Transverse colon (tissue), 4 donors: ENCODE measurements around the gene THUMPD2.

ENCODE experiments used
- CTCF ChIP-seq, 5 experiments: fragments of 200-600 bp in 3 of 5; fragments of 450-650 bp in 2 of 5; sonication (generic) in 3 of 5; IDR thresholded peaks; 1 replicate in 2 of 5; 2 replicates in 3 of 5; pipeline ENCODE4 v1.5.1; 2016 to 2017; ENCODE audit warnings: antibody characterized with exemption in 5 of 5, inconsistent platforms in 3 of 5, mild to moderate bottlenecking in 2 of 5, moderate library complexity in 1 of 5
- EP300 ChIP-seq: sonication (generic); formaldehyde crosslinking; IDR thresholded peaks from one replicate; pipeline ENCODE4 v1.6.1; 2017; ENCODE audit warnings: antibody characterized with exemption, low read depth
- POLR2A ChIP-seq: fragments of 450-650 bp; IDR thresholded peaks from one replicate; pipeline ENCODE4 v1.6.1; 2016; ENCODE audit warnings: antibody characterized with exemption, mild to moderate bottlenecking, moderate library complexity
- POLR2AphosphoS5 ChIP-seq, 3 donors: sonication (generic); formaldehyde crosslinking; IDR thresholded peaks; one replicate each; pipeline ENCODE4 v1.6.1; 2016; ENCODE audit warnings: antibody characterized with exemption in 3 of 3

DNA sequence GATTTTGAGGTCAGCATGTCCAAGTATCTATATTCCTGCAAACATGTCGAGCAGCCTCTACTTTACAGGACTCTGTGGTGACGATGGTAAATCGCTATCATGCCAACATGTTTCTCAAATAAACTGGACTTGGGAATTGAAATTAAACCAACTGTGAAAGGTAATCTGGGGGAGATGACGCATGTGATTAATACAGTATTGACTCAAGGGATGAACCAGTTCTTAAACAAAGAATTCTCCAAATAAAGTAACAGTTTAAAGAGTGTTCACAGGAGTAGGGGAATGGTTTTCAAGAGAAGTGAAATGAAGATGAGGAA is 54.3 kb downstream of the THUMPD2 start:
- no peak for TF ChIP-seq CTCF (IDR thresholded peaks at IDR 0.05)
- TF ChIP-seq POLR2AphosphoS5 (IDR thresholded peaks at IDR 0.05) = no peak
- no peak for TF ChIP-seq POLR2A
- no peak for TF ChIP-seq EP300
